IPS DF 19.7 (cell line): ENCODE measurements around the gene LSP1.

ENCODE experiments used
- DNase-seq: peaks from one replicate; pipeline ENCODE4 v3.0.0-alpha.2; 2013; ENCODE audit warnings: low read depth, low spot score

LSP1 gene

GRCh38 chr11:1848640-1849430 is 4.0 kb upstream of the LSP1 start:
- no peak for DNase-seq

- DNase-seq, result no peak
Observed at GRCh38 chr11:1851468-1852180, 1.3 kb upstream of the LSP1 start.

GRCh38 chr11:1852271-1852876 is 510 bp upstream of the LSP1 start:
- no peak for DNase-seq

- no peak for DNase-seq
Observed at GRCh38 chr11:1853376-1854131, 670 bp downstream of the LSP1 start.

GRCh38 chr11:1854132-1854948 is 1.5 kb downstream of the LSP1 start:
- DNase-seq, result no peak

GRCh38 chr11:1854949-1855885 is 2.3 kb downstream of the LSP1 start:
- DNase-seq, result no peak

- DNase-seq, result no peak
Observed at GRCh38 chr11:1855886-1856265, 3.0 kb downstream of the LSP1 start.

- no peak for DNase-seq
Observed at GRCh38 chr11:1856306-1857005, 3.6 kb downstream of the LSP1 start.

- no peak for DNase-seq
Observed at GRCh38 chr11:1857064-1857463, 4.2 kb downstream of the LSP1 start.

GRCh38 chr11:1858154-1858553 is 5.3 kb downstream of the LSP1 start:
- no peak for DNase-seq

- DNase-seq, result no peak
Observed at GRCh38 chr11:1858576-1858975, 5.7 kb downstream of the LSP1 start.

GRCh38 chr11:1859004-1859403 is 6.1 kb downstream of the LSP1 start:
- DNase-seq, result no peak

- no peak for DNase-seq
Observed at GRCh38 chr11:1860108-1860507, 7.2 kb downstream of the LSP1 start.

- DNase-seq, result no peak
Observed at GRCh38 chr11:1861435-1862411, 8.8 kb downstream of the LSP1 start.

GRCh38 chr11:1862588-1863351 is 9.9 kb downstream of the LSP1 start:
- DNase-seq, result no peak

GRCh38 chr11:1863352-1864216 is 10.7 kb downstream of the LSP1 start:
- no peak for DNase-seq

GRCh38 chr11:1864231-1864630 is 11.3 kb downstream of the LSP1 start:
- DNase-seq, result no peak
